Esophagus muscularis mucosa (tissue), 4 donors: ENCODE measurements around the gene MTMR2. TPM values are rescaled to one million over a fixed set of nuclear protein-coding genes. Genes with fewer than 3 reads are reported as not detected.

ENCODE experiments used
- DNase-seq: peaks from one replicate; pipeline ENCODE4 v3.0.0-alpha.2; 2017; ENCODE audit errors: extremely low spot score
- H3K27ac ChIP-seq, 4 donors: fragments of 200-600 bp; sonication (generic); replicated peaks in 1 of 4; 1 replicate in 3 of 4; 2 replicates in 1 of 4; pipeline ENCODE4 v1.5.1; 2016 to 2019; ENCODE audit warnings: mild to moderate bottlenecking in 1 of 4
- H3K27me3 ChIP-seq, 4 donors: fragments of 200-600 bp; sonication (generic); one replicate each; pipeline versions ENCODE4 v1.5.1 to v1.6.0; 2016 to 2019
- H3K36me3 ChIP-seq, 4 donors: fragments of 200-600 bp; sonication (generic); one replicate each; pipeline ENCODE4 v1.5.1; 2016 to 2019
- H3K4me1 ChIP-seq, 4 donors: fragments of 200-600 bp; sonication (generic); one replicate each; pipeline ENCODE4 v1.5.1; 2016 to 2019
- H3K4me3 ChIP-seq, 4 donors: fragments of 200-600 bp; sonication (generic); 1 replicate in 2 of 4; 2 replicates in 2 of 4; pipeline ENCODE4 v1.5.1; 2016 to 2019; ENCODE audit warnings: mild to moderate bottlenecking in 4 of 4, moderate library complexity in 1 of 4
- H3K9me3 ChIP-seq, 4 donors: fragments of 200-600 bp; sonication (generic); 1 replicate in 3 of 4; 2 replicates in 1 of 4; pipeline ENCODE4 v1.5.1; 2016 to 2019
- CTCF ChIP-seq, 3 experiments: fragments of 200-600 bp in 2 of 3; fragments of 450-650 bp in 1 of 3; sonication (generic) in 2 of 3; IDR thresholded peaks; one replicate each; pipeline ENCODE4 v1.5.1; 2017 to 2019; ENCODE audit warnings: antibody characterized with exemption in 3 of 3, mild to moderate bottlenecking in 2 of 3, moderate library complexity in 1 of 3
- EP300 ChIP-seq: sonication (generic); formaldehyde crosslinking; IDR thresholded peaks from one replicate; pipeline ENCODE4 v1.6.1; 2017; ENCODE audit warnings: antibody characterized with exemption
- POLR2A ChIP-seq: fragments of 450-650 bp; IDR thresholded peaks from one replicate; pipeline ENCODE4 v1.6.1; 2017; ENCODE audit warnings: antibody characterized with exemption, moderate library complexity, mild to moderate bottlenecking, low read depth
- POLR2AphosphoS5 ChIP-seq, 2 donors: sonication (generic); formaldehyde crosslinking; IDR thresholded peaks; one replicate each; pipeline ENCODE4 v1.6.1; 2017; ENCODE audit warnings: antibody characterized with exemption in 2 of 2
- WGBS: methylation state at CpG from one replicate; pipeline ENCODE4 v1.1.5; 2018; 5-methylcytosine and 5-hydroxymethylcytosine counted together
- intact Hi-C: fragments of 100-400 bp; cut with DNase I; formaldehyde crosslinking; loops from one replicate; pipeline ENCODE4 v1.15.1; 2023
- total RNA-seq, 4 donors: library from RNA; depleted of rRNA; stranded (reverse); fragments of >200 nt; gene quantifications; one replicate each; pipeline versions ENCODE4 v1.1.0 to v1.2.1, GENCODE V29; 2016

The MTMR2 gene
- total RNA-seq, 4 donors from 2014 or later, result 25.8 to 29.6 (median 27.9) TPM

DNA sequence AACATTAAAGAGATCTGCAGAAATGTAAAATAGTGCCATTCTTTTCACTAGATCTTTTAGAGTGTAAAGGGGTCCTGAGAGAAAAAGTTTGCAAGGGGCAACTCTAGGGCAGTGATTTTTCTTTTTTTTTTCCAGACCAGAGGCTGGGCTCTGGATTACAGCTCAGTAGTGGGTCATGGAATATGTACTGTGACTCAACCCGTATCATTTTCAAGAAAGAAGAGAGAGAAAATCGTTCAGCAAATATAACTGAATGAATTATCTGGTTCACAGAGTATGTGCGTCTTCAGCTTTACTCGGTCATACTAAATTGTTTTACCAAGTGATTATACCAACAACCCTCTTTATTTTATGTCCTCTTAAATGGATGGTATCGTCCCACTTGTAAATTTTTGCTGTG, 129.8 kb downstream of the MTMR2 start:
- H3K36me3 ChIP-seq, result peaks cover 0 to under 1% (median under 1%) of the 10 kb centered on the region in 4 donors
- no peaks in the 10 kb centered on the region for H3K9me3 ChIP-seq
- H3K4me3 ChIP-seq, result no peak overlapping the region
- H3K27me3 ChIP-seq, result no peaks in the 10 kb centered on the region
- H3K4me1 ChIP-seq, result peaks cover 14 to 19% (median 16%) of the 10 kb centered on the region in 4 donors
- no peak overlapping the region for H3K27ac ChIP-seq
- no peak for DNase-seq
- intact Hi-C loops, result loop anchor here (10.0 kb wide), 1 partner anchor 819 kb away; the partner anchor contains the start of genes CWC15 and KDM4D
- TF ChIP-seq CTCF (IDR thresholded peaks at IDR 0.05) (no peak), POLR2AphosphoS5 (IDR thresholded peaks at IDR 0.05) (no peak), POLR2A (no peak), EP300 (no peak)
- WGBS, result 87% methylated on average over 5 of the region's 5 CpGs

- no peak overlapping the region for H3K4me3 ChIP-seq
- peaks cover 22 to 26% (median 24%) of the 10 kb centered on the region in 4 donors for H3K4me1 ChIP-seq
- no peak for DNase-seq
- H3K9me3 ChIP-seq, result no peaks in the 10 kb centered on the region
- H3K27ac ChIP-seq, result no peak overlapping the region
- H3K36me3 ChIP-seq, result no peaks in the 10 kb centered on the region
- intact Hi-C loops, result loop anchor here (10.0 kb wide), 1 partner anchor 818 kb away; the partner anchor contains the start of genes CWC15 and KDM4D
- 94% methylated on average over 4 of the region's 4 CpGs for WGBS
- TF ChIP-seq EP300, result no peak
- TF ChIP-seq POLR2A, result no peak
- TF ChIP-seq POLR2AphosphoS5 (IDR thresholded peaks at IDR 0.05), result no peak
- no peak for TF ChIP-seq CTCF (IDR thresholded peaks at IDR 0.05)
- H3K27me3 ChIP-seq, result no peaks in the 10 kb centered on the region
Observed at GRCh38 chr11:95793116-95793515, 130.8 kb downstream of the MTMR2 start.

- intact Hi-C loops, result loop anchor here (10.0 kb wide), 1 partner anchor 818 kb away; the partner anchor contains the start of genes CWC15 and KDM4D
- no peaks in the 10 kb centered on the region for H3K9me3 ChIP-seq
- peaks cover 0 to under 1% (median 0%) of the 10 kb centered on the region in 4 donors for H3K36me3 ChIP-seq
- H3K27me3 ChIP-seq, result no peaks in the 10 kb centered on the region
- H3K4me1 ChIP-seq, result peaks cover 23 to 30% (median 28%) of the 10 kb centered on the region in 4 donors
- H3K4me3 ChIP-seq, result no peak overlapping the region
- no peak for TF ChIP-seq EP300
- no peak for DNase-seq
- WGBS, result 92% methylated on average over 7 of the region's 7 CpGs
- no peak overlapping the region for H3K27ac ChIP-seq
Observed at GRCh38 chr11:95792700-95793099, 131.2 kb downstream of the MTMR2 start.

DNA sequence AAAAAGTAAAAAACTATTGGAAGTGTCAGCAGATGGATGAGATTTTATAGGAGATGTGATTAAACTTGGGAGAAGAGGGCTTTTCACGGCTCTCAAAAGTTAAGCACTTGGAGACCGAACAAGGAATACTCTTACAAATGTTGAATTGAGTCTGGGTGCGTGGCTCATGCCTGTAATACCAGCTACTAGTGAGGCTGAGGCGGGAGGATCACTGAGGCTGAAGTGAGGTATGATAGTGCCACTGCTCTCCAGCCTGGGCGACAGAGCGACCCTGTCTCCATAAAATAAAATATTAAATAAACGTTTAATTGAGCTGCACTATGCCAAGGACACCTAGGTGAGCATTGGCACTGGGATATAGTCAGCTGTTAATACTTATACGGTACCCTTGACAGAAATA, 131.7 kb downstream of the MTMR2 start:
- Histone ChIP-seq H3K9me3 (no peaks in the 10 kb centered on the region), H3K27ac (no peak overlapping the region), H3K27me3 (no peaks in the 10 kb centered on the region), H3K4me3 (no peak overlapping the region), H3K4me1 (peaks cover 23 to 31% (median 29%) of the 10 kb centered on the region in 4 donors), H3K36me3 (peaks cover 2 to 5% (median 3%) of the 10 kb centered on the region in 4 donors)
- intact Hi-C loops, result loop anchor here (10.0 kb wide), 1 partner anchor 817 kb away; the partner anchor contains the start of genes CWC15 and KDM4D
- 95% methylated on average over 8 of the region's 8 CpGs for WGBS
- TF ChIP-seq EP300, result no peak
- no peak for TF ChIP-seq CTCF (IDR thresholded peaks at IDR 0.05)
- TF ChIP-seq POLR2A, result no peak
- TF ChIP-seq POLR2AphosphoS5 (IDR thresholded peaks at IDR 0.05), result no peak
- DNase-seq, result no peak

- H3K27ac ChIP-seq, result peak overlapping the region in 1 of 4 donors; percentile 97
- H3K27me3 ChIP-seq, result no peaks in the 10 kb centered on the region
- 55% methylated on average over 8 of the region's 8 CpGs for WGBS
- peaks cover 6 to 11% (median 8%) of the 10 kb centered on the region in 4 donors for H3K36me3 ChIP-seq
- peaks cover 23 to 31% (median 29%) of the 10 kb centered on the region in 4 donors for H3K4me1 ChIP-seq
- intact Hi-C loops, result loop anchor here (10.0 kb wide), 1 partner anchor 817 kb away; the partner anchor contains the start of genes CWC15 and KDM4D
- H3K4me3 ChIP-seq, result peak overlapping the region; percentile 84 to 94 (median 88)
- TF ChIP-seq EP300 (no peak), POLR2A (no peak), POLR2AphosphoS5 (IDR thresholded peaks at IDR 0.05) (no peak)
- H3K9me3 ChIP-seq, result no peaks in the 10 kb centered on the region
- DNase-seq, result no peak
Observed at GRCh38 chr11:95791709-95792033, 132.2 kb downstream of the MTMR2 start.
